Bronchial epithelial cell (primary cell): ENCODE results near the gene KCNH5. TPM values are rescaled to one million over a fixed set of nuclear protein-coding genes. Genes with fewer than 3 reads are reported as not detected.

ENCODE experiments used
- DNase-seq: peaks from one replicate; pipeline ENCODE4 v3.0.0-alpha.2; 2010; ENCODE audit warnings: low read depth
- FAIRE-seq: peaks from 2 replicates; lab custom pipeline; 2011; peaks lifted over from hg19 to GRCh38; lab: Jason Lieb, UNC
- H3K27me3 ChIP-seq: 2 replicates; pipeline ENCODE4 v1.5.1; 2011; ENCODE audit warnings: low read length; ENCODE audit not compliant: control insufficient read depth, insufficient read depth
- H3K36me3 ChIP-seq: 2 replicates; pipeline ENCODE4 v1.5.1; 2011; ENCODE audit warnings: low read length; ENCODE audit not compliant: control insufficient read depth, insufficient read depth
- H3K4me3 ChIP-seq: 2 replicates; pipeline ENCODE4 v1.5.1; 2011; ENCODE audit warnings: mild to moderate bottlenecking, low read depth, low read length, control low read depth
- total RNA-seq: library from RNA; depleted of rRNA; stranded (reverse); fragments of >200 nt; gene quantifications from 2 replicates; pipeline ENCODE4 v1.2.1, GENCODE V29; 2014
- TF ChIP-seq, protein P1 (sequence below): IDR thresholded peaks from 2 replicates; pipeline ENCODE4 v1.5.1; 2011; ENCODE audit warnings: mild to moderate bottlenecking, moderate library complexity, low read length, control low read depth, inconsistent platforms; ENCODE audit not compliant: insufficient read depth, severe bottlenecking

KCNH5 gene
- total RNA-seq, 1 donor from 2014 or later: under 0.01 TPM

DNA sequence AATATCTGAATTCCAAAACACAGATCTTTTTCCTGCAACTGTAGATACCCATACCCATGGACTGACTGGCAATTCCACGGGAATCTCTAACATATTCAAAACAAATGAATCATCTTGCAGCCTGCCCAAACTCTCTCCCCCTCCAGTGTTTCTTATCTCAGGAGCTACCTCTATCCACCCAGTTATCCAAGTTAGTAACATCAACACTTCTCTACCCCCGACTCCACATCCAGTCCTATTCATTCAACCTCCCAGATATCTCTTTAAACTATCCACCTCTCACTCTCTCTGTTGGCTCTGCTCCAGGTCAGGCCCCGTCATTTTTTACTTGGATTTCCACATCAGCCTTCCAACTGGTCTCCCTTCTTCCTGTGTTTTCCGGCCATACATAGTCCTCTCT is 6.7 kb upstream of the KCNH5 start:
- Histone ChIP-seq H3K36me3 (no peaks in the 10 kb centered on the region), H3K27me3 (peaks cover 5% of the 10 kb centered on the region), H3K4me3 (no peak overlapping the region)
- peak; percentile 12 for DNase-seq
- TF ChIP-seq, protein P1, sequence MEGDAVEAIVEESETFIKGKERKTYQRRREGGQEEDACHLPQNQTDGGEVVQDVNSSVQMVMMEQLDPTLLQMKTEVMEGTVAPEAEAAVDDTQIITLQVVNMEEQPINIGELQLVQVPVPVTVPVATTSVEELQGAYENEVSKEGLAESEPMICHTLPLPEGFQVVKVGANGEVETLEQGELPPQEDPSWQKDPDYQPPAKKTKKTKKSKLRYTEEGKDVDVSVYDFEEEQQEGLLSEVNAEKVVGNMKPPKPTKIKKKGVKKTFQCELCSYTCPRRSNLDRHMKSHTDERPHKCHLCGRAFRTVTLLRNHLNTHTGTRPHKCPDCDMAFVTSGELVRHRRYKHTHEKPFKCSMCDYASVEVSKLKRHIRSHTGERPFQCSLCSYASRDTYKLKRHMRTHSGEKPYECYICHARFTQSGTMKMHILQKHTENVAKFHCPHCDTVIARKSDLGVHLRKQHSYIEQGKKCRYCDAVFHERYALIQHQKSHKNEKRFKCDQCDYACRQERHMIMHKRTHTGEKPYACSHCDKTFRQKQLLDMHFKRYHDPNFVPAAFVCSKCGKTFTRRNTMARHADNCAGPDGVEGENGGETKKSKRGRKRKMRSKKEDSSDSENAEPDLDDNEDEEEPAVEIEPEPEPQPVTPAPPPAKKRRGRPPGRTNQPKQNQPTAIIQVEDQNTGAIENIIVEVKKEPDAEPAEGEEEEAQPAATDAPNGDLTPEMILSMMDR: no peak
- FAIRE-seq: no peak

DNA sequence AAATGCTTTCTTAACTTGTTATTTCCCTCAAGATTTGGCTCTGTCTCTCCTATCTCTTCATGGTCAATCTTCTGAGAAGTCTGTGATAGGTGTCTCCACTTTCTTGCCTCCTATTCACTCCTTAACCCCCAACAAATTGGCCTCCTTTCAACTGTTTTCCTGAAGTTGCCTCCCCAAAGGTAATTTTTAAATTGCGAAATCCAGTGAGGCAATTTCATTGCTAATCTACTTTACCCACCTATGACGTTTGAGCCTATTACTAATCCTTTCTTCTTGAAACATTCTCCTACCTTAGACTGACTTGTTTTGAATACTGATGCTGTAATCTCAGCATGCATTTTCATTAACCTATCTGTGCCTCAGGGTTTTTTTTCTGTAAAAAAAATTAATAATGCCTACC is 6.0 kb upstream of the KCNH5 start:
- TF ChIP-seq, protein P1: no peak
- FAIRE-seq (no peak), DNase-seq (peak; percentile 75)
- Histone ChIP-seq H3K27me3 (peaks cover 10% of the 10 kb centered on the region), H3K36me3 (no peaks in the 10 kb centered on the region), H3K4me3 (no peak overlapping the region)

DNA sequence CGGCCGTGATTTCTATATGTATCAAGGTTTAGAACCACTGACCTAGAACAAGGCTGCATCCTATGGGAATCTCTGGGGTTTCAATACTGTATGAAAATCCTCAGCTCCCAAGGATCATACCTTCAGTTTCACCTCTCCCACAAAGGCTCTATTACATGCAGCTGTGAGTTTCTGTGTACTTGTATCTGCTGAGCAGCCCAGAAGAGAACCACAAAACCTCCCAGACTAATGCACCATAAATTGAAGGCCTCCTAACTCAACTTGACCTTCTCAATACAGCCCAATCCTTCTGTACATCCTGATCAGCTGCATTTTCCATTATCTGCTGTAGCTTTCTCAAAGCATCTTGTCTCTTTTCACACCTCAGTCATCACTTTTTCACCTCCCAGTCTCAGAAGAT is 5.4 kb upstream of the KCNH5 start:
- TF ChIP-seq, protein P1: no peak
- no peaks in the 10 kb centered on the region for H3K36me3 ChIP-seq
- H3K4me3 ChIP-seq: no peak overlapping the region
- H3K27me3 ChIP-seq: peaks cover 13% of the 10 kb centered on the region
- FAIRE-seq (no peak), DNase-seq (no peak)

DNA sequence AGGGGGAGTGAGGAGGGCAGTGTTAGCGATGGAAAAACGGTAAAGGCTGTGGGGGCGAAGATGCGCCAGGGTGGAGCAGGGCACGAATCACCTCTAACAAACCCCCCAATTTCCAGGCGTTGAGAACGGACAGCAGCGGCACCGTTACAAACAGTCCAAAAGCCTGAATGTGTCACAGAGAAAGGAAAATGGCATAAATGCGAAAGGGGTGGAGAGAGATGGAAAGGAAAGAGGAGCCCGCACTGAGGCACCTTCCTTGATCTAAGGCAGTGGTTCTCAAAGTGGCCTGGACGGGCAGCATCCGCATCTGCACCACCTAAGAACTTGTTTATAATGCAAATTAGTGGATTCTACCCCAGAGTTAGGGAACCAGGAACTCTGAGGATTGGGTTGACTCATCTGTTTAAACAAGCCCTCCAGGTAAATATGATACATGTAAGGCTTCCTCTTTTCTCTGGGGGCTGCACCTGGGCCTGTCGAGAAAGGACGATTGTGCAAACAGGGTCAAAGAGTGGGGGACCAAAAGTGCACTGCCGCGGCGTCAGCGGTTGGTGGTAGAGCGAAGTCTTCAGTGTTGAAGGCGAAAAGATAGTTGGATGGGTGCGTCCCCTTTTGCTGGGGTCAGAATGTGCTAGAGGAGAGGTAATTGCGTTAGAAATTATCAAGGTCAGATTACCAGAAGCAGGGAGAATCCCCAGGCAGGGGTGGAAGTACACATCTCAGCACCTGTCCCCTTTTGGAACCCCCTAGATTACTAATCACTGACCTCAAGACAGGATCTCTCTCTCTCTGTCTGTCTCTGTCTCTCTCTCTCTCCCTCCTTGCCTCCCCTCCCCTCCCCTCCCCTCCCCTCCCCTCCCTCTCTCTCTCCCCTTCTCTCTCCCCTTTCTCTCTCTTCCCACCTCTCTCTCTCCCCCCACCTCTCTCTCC is 1.3 kb upstream of the KCNH5 start:
- Histone ChIP-seq H3K36me3 (no peaks in the 10 kb centered on the region), H3K27me3 (peaks cover 24% of the 10 kb centered on the region), H3K4me3 (no peak overlapping the region)
- no peak for FAIRE-seq
- TF ChIP-seq, protein P1: no peak
- peak; percentile 43 for DNase-seq

DNA sequence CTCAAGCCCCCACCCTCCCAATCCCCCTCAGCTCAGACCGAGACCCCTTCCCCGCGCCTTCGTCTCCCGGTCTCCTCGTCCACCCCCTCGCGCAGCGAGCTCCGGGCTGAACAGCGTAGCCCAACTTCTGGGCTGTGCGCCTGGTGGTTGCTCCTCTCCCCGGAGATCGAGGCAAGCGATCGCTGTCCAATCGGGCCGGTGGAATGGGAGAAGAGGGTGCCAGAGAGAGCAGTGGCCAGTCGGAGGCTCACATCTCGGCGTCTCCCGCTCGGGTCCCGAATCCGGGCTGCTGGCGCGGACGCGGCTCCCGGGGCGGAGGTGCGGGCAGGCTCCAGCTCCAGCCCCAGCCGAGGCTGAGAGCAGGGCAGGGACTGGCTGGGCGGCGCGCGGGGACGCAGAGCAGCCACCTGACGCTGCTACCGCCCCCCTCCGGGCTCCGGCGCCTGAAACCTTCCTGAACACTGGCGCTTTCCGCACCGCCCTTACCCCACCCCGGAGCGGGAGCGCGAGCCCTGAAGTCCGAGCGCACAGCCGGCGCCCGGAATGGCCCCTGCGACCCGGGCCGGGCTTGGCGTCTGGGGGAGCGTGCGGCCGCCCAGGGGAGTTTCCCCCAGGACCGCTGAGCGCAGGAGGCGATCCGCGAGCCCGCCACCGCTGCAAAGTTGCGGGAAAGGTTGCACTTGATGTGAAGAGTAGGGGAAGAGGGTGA is 508 bp upstream of the KCNH5 start:
- Histone ChIP-seq H3K27me3 (peaks cover 23% of the 10 kb centered on the region), H3K4me3 (peak overlapping the region; percentile 10), H3K36me3 (no peaks in the 10 kb centered on the region)
- FAIRE-seq (no peak), DNase-seq (no peak)
- TF ChIP-seq, protein P1: peak; percentile 3
